Measurements from ENCODE around the gene SRGAP2.
"Not testable (repeated sequence)": the region's sequence is repeated elsewhere in the genome, so short reads cannot be mapped to it uniquely, and the experiment has no call there.

Gene SRGAP2

GRCh38 chr1:206203364-206204158, at the start of gene SRGAP2:
TSS of gene SRGAP2 (plus strand) at chr1:206203541. CDS start at chr1:206205971, 2,430 bp downstream.
- DNase-seq (ENCODE audit: extremely low spot score); CTCF ChIA-PET; POLR2A ChIA-PET: not testable (repeated sequence)

GRCh38 chr1:206167350-206168029, 35.9 kb upstream of the SRGAP2 start:
- POLR2A ChIA-PET; DNase-seq (ENCODE audit: extremely low spot score); CTCF ChIA-PET: not testable (repeated sequence)

GRCh38 chr1:206169794-206170193, 33.5 kb upstream of the SRGAP2 start:
- DNase-seq (ENCODE audit: extremely low spot score); CTCF ChIA-PET; POLR2A ChIA-PET: not testable (repeated sequence)

- DNase-seq (ENCODE audit: extremely low spot score); POLR2A ChIA-PET; CTCF ChIA-PET: not testable (repeated sequence)
Measured at GRCh38 chr1:206173110-206173719, 30.1 kb upstream of the SRGAP2 start.

- POLR2A ChIA-PET; DNase-seq (ENCODE audit: extremely low spot score); CTCF ChIA-PET: not testable (repeated sequence)
Measured at GRCh38 chr1:206174182-206174868, 29.0 kb upstream of the SRGAP2 start.

- POLR2A ChIA-PET; DNase-seq (ENCODE audit: extremely low spot score); CTCF ChIA-PET: not testable (repeated sequence)
Measured at GRCh38 chr1:206175459-206176113, 27.8 kb upstream of the SRGAP2 start.

- DNase-seq (ENCODE audit: extremely low spot score); POLR2A ChIA-PET: not testable (repeated sequence)
Measured at GRCh38 chr1:206176114-206176502, 27.2 kb upstream of the SRGAP2 start.

GRCh38 chr1:206178061-206178989, 25.0 kb upstream of the SRGAP2 start:
- CTCF ChIA-PET; POLR2A ChIA-PET; DNase-seq (ENCODE audit: extremely low spot score): not testable (repeated sequence)

More at GRCh38 chr1:206176114-206176502, 27.2 kb upstream of the SRGAP2 start:
- CTCF ChIA-PET, result not testable (repeated sequence)

GRCh38 chr1:206179666-206180065, 23.7 kb upstream of the SRGAP2 start:
- POLR2A ChIA-PET; DNase-seq (ENCODE audit: extremely low spot score); CTCF ChIA-PET: not testable (repeated sequence)

GRCh38 chr1:206182368-206183317, 20.7 kb upstream of the SRGAP2 start:
- CTCF ChIA-PET; DNase-seq (ENCODE audit: extremely low spot score); POLR2A ChIA-PET: not testable (repeated sequence)

- POLR2A ChIA-PET; CTCF ChIA-PET; DNase-seq (ENCODE audit: extremely low spot score): not testable (repeated sequence)
Measured at GRCh38 chr1:206183788-206184187, 19.6 kb upstream of the SRGAP2 start.

- POLR2A ChIA-PET; CTCF ChIA-PET; DNase-seq (ENCODE audit: extremely low spot score): not testable (repeated sequence)
Measured at GRCh38 chr1:206185778-206186177, 17.6 kb upstream of the SRGAP2 start.

GRCh38 chr1:206186826-206187225, 16.5 kb upstream of the SRGAP2 start:
- CTCF ChIA-PET; DNase-seq (ENCODE audit: extremely low spot score); POLR2A ChIA-PET: not testable (repeated sequence)

GRCh38 chr1:206195182-206195581, 8.2 kb upstream of the SRGAP2 start:
- POLR2A ChIA-PET, CTCF ChIA-PET: not testable (repeated sequence)

GRCh38 chr1:206196748-206197424, 6.5 kb upstream of the SRGAP2 start:
- POLR2A ChIA-PET; DNase-seq (ENCODE audit: extremely low spot score): not testable (repeated sequence)

More at GRCh38 chr1:206195182-206195581, 8.2 kb upstream of the SRGAP2 start:
- DNase-seq (ENCODE audit: extremely low spot score), result not testable (repeated sequence)

More at GRCh38 chr1:206196748-206197424, 6.5 kb upstream of the SRGAP2 start:
- CTCF ChIA-PET, result not testable (repeated sequence)

All from HEK293T (cell line).